Measurements from ENCODE around the gene SMG1.
"Not testable (repeated sequence)": the region's sequence is repeated elsewhere in the genome, so short reads cannot be mapped to it uniquely, and the experiment has no call there.

Gene SMG1

GRCh38 chr16:18876301-18876700, 49.9 kb downstream of the SMG1 start:
- not testable (repeated sequence) for H3K27me3 ChIP-seq (ENCODE audit: control insufficient read depth, insufficient read depth, low read length); H3K4me1 ChIP-seq (ENCODE audit: control insufficient read depth, insufficient read depth, low read length); H3K4me3 ChIP-seq (ENCODE audit: low read length); H3K9me3 ChIP-seq (ENCODE audit: control insufficient read depth, low read length); H3K36me3 ChIP-seq (ENCODE audit: control insufficient read depth, insufficient read depth, low read length); H3K9ac ChIP-seq (ENCODE audit: low read length)

- not testable (repeated sequence) for H3K4me1 ChIP-seq (ENCODE audit: control insufficient read depth, insufficient read depth, low read length); H3K36me3 ChIP-seq (ENCODE audit: control insufficient read depth, insufficient read depth, low read length); H3K9ac ChIP-seq (ENCODE audit: low read length); H3K4me3 ChIP-seq (ENCODE audit: low read length); H3K27me3 ChIP-seq (ENCODE audit: control insufficient read depth, insufficient read depth, low read length); H3K9me3 ChIP-seq (ENCODE audit: control insufficient read depth, low read length)
Measured at GRCh38 chr16:18869043-18869771, 57.0 kb downstream of the SMG1 start.

GRCh38 chr16:18866277-18866823, 59.9 kb downstream of the SMG1 start:
- not testable (repeated sequence) for H3K27me3 ChIP-seq (ENCODE audit: control insufficient read depth, insufficient read depth, low read length); H3K9me3 ChIP-seq (ENCODE audit: control insufficient read depth, low read length); H3K4me3 ChIP-seq (ENCODE audit: low read length); H3K4me1 ChIP-seq (ENCODE audit: control insufficient read depth, insufficient read depth, low read length); H3K36me3 ChIP-seq (ENCODE audit: control insufficient read depth, insufficient read depth, low read length); H3K9ac ChIP-seq (ENCODE audit: low read length)

- H3K36me3 ChIP-seq (ENCODE audit: control insufficient read depth, insufficient read depth, low read length); H3K9ac ChIP-seq (ENCODE audit: low read length); H3K27me3 ChIP-seq (ENCODE audit: control insufficient read depth, insufficient read depth, low read length); H3K4me1 ChIP-seq (ENCODE audit: control insufficient read depth, insufficient read depth, low read length); H3K4me3 ChIP-seq (ENCODE audit: low read length); H3K9me3 ChIP-seq (ENCODE audit: control insufficient read depth, low read length): not testable (repeated sequence)
Measured at GRCh38 chr16:18862891-18863290, 63.3 kb downstream of the SMG1 start.

GRCh38 chr16:18855196-18855595, 71.0 kb downstream of the SMG1 start:
- no peaks in the 10 kb centered on the region for H3K9me3 ChIP-seq (ENCODE audit: control insufficient read depth, low read length)
- H3K4me3 ChIP-seq (ENCODE audit: low read length): no peak overlapping the region
- no peaks in the 10 kb centered on the region for H3K27me3 ChIP-seq (ENCODE audit: control insufficient read depth, insufficient read depth, low read length)
- no peaks in the 10 kb centered on the region for H3K4me1 ChIP-seq (ENCODE audit: control insufficient read depth, insufficient read depth, low read length)
- H3K9ac ChIP-seq (ENCODE audit: low read length): no peak overlapping the region
- peaks cover 3% of the 10 kb centered on the region for H3K36me3 ChIP-seq (ENCODE audit: control insufficient read depth, insufficient read depth, low read length)

GRCh38 chr16:18853694-18854093, 72.5 kb downstream of the SMG1 start:
- Histone ChIP-seq H3K9me3 (ENCODE audit: control insufficient read depth, low read length) (no peaks in the 10 kb centered on the region), H3K36me3 (ENCODE audit: control insufficient read depth, insufficient read depth, low read length) (peaks cover 8% of the 10 kb centered on the region)

GRCh38 chr16:18852647-18853046, 73.6 kb downstream of the SMG1 start:
- Histone ChIP-seq H3K4me3 (ENCODE audit: low read length) (no peak overlapping the region), H3K9ac (ENCODE audit: low read length) (no peak overlapping the region), H3K9me3 (ENCODE audit: control insufficient read depth, low read length) (no peaks in the 10 kb centered on the region), H3K27me3 (ENCODE audit: control insufficient read depth, insufficient read depth, low read length) (no peaks in the 10 kb centered on the region), H3K4me1 (ENCODE audit: control insufficient read depth, insufficient read depth, low read length) (no peaks in the 10 kb centered on the region), H3K36me3 (ENCODE audit: control insufficient read depth, insufficient read depth, low read length) (peaks cover 8% of the 10 kb centered on the region)

More at GRCh38 chr16:18853694-18854093, 72.5 kb downstream of the SMG1 start:
- Histone ChIP-seq H3K9ac (ENCODE audit: low read length) (no peak overlapping the region), H3K4me1 (ENCODE audit: control insufficient read depth, insufficient read depth, low read length) (no peaks in the 10 kb centered on the region), H3K27me3 (ENCODE audit: control insufficient read depth, insufficient read depth, low read length) (no peaks in the 10 kb centered on the region), H3K4me3 (ENCODE audit: low read length) (no peak overlapping the region)

GRCh38 chr16:18846416-18846815, 79.8 kb downstream of the SMG1 start:
- Histone ChIP-seq H3K4me1 (ENCODE audit: control insufficient read depth, insufficient read depth, low read length) (no peaks in the 10 kb centered on the region), H3K27me3 (ENCODE audit: control insufficient read depth, insufficient read depth, low read length) (no peaks in the 10 kb centered on the region), H3K36me3 (ENCODE audit: control insufficient read depth, insufficient read depth, low read length) (peaks cover 5% of the 10 kb centered on the region), H3K9me3 (ENCODE audit: control insufficient read depth, low read length) (no peaks in the 10 kb centered on the region), H3K9ac (ENCODE audit: low read length) (no peak overlapping the region), H3K4me3 (ENCODE audit: low read length) (no peak overlapping the region)

GRCh38 chr16:18842565-18842964, 83.6 kb downstream of the SMG1 start:
- no peak overlapping the region for H3K4me3 ChIP-seq (ENCODE audit: low read length)
- peaks cover 4% of the 10 kb centered on the region for H3K36me3 ChIP-seq (ENCODE audit: control insufficient read depth, insufficient read depth, low read length)
- no peaks in the 10 kb centered on the region for H3K27me3 ChIP-seq (ENCODE audit: control insufficient read depth, insufficient read depth, low read length)
- no peaks in the 10 kb centered on the region for H3K9me3 ChIP-seq (ENCODE audit: control insufficient read depth, low read length)
- H3K4me1 ChIP-seq (ENCODE audit: control insufficient read depth, insufficient read depth, low read length): no peaks in the 10 kb centered on the region
- H3K9ac ChIP-seq (ENCODE audit: low read length): no peak overlapping the region

GRCh38 chr16:18841833-18842525, 84.2 kb downstream of the SMG1 start:
- Histone ChIP-seq H3K27me3 (ENCODE audit: control insufficient read depth, insufficient read depth, low read length) (no peaks in the 10 kb centered on the region), H3K9ac (ENCODE audit: low read length) (no peak overlapping the region), H3K9me3 (ENCODE audit: control insufficient read depth, low read length) (no peaks in the 10 kb centered on the region), H3K4me1 (ENCODE audit: control insufficient read depth, insufficient read depth, low read length) (no peaks in the 10 kb centered on the region), H3K4me3 (ENCODE audit: low read length) (no peak overlapping the region), H3K36me3 (ENCODE audit: control insufficient read depth, insufficient read depth, low read length) (peaks cover 4% of the 10 kb centered on the region)

- Histone ChIP-seq H3K9me3 (ENCODE audit: control insufficient read depth, low read length) (no peaks in the 10 kb centered on the region), H3K4me3 (ENCODE audit: low read length) (no peak overlapping the region), H3K36me3 (ENCODE audit: control insufficient read depth, insufficient read depth, low read length) (peaks cover 4% of the 10 kb centered on the region), H3K27me3 (ENCODE audit: control insufficient read depth, insufficient read depth, low read length) (no peaks in the 10 kb centered on the region), H3K4me1 (ENCODE audit: control insufficient read depth, insufficient read depth, low read length) (no peaks in the 10 kb centered on the region), H3K9ac (ENCODE audit: low read length) (no peak overlapping the region)
Measured at GRCh38 chr16:18839555-18839954, 86.7 kb downstream of the SMG1 start.

GRCh38 chr16:18836702-18837101, 89.5 kb downstream of the SMG1 start:
- Histone ChIP-seq H3K9me3 (ENCODE audit: control insufficient read depth, low read length) (no peaks in the 10 kb centered on the region), H3K36me3 (ENCODE audit: control insufficient read depth, insufficient read depth, low read length) (peaks cover 4% of the 10 kb centered on the region), H3K9ac (ENCODE audit: low read length) (no peak overlapping the region), H3K4me3 (ENCODE audit: low read length) (no peak overlapping the region), H3K27me3 (ENCODE audit: control insufficient read depth, insufficient read depth, low read length) (no peaks in the 10 kb centered on the region), H3K4me1 (ENCODE audit: control insufficient read depth, insufficient read depth, low read length) (no peaks in the 10 kb centered on the region)

All from mucosa of stomach (tissue), 1 donor.